WI38 (cell line): ENCODE measurements around the gene DCUN1D2.

Experiments
- H3K4me3 ChIP-seq: 2 replicates; pipeline ENCODE4 v1.5.1; 2011; ENCODE audit warnings: low read depth, mild to moderate bottlenecking, control low read depth, low read length
- TF ChIP-seq, protein P1 (sequence below): IDR thresholded peaks from 2 replicates; pipeline ENCODE4 v1.5.1; 2012; ENCODE audit warnings: low read depth, mild to moderate bottlenecking, control low read depth, low read length

Gene DCUN1D2

DNA sequence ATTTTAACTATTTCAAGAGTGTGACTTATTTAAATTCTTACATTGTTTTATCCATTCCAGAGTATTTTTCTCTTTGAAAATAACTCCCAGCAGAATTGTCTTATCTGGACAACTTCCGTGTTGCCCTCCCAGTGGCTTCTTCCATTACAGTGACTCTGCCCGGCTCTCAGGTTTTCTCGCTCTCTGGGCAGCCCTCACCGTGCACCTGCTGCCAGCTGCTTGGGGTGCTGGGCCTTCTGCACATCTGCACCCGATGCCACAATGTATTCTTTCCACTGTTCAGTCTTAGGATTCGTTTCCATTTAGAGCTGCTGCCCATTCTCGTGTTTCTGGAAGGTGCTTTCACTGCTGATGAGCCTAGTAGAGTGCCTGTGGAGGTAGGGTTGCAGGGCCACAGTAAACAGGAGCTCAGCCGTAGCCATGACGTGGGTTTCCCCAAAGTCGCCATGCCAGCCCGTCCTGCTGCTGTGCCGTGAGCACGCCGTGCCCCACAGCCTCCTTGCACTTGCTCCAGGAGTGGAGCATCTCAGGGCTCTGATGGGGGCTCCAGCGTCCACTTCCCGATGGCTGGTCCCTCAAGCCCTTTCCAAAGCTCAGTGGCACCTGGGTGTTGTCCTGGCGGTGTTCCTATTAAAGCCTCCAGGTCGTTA is 46.1 kb upstream of the DCUN1D2 start:
- H3K4me3 ChIP-seq: no peak overlapping the region
- TF ChIP-seq, protein P1, sequence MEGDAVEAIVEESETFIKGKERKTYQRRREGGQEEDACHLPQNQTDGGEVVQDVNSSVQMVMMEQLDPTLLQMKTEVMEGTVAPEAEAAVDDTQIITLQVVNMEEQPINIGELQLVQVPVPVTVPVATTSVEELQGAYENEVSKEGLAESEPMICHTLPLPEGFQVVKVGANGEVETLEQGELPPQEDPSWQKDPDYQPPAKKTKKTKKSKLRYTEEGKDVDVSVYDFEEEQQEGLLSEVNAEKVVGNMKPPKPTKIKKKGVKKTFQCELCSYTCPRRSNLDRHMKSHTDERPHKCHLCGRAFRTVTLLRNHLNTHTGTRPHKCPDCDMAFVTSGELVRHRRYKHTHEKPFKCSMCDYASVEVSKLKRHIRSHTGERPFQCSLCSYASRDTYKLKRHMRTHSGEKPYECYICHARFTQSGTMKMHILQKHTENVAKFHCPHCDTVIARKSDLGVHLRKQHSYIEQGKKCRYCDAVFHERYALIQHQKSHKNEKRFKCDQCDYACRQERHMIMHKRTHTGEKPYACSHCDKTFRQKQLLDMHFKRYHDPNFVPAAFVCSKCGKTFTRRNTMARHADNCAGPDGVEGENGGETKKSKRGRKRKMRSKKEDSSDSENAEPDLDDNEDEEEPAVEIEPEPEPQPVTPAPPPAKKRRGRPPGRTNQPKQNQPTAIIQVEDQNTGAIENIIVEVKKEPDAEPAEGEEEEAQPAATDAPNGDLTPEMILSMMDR: no peak

DNA sequence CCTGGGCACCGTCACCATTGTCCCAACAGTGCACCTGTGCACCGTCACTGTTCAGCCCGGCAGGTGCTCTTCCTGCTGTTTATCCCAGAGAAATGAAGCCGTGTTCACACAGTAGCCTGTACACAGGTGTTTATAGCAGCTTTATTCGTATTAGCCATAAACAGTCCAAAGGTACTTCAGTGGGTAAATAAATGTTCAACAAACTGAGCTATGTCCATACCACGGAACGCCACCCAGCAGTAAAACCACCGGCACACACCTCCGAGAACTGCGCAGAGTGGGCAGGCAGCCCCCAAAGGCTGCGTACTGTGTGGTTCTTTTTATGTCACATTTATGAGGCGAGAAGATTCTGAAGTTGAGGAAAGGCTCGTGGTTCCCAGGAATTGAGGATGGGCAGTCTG is 44.9 kb upstream of the DCUN1D2 start:
- TF ChIP-seq, protein P1: no peak
- H3K4me3 ChIP-seq: no peak overlapping the region

DNA sequence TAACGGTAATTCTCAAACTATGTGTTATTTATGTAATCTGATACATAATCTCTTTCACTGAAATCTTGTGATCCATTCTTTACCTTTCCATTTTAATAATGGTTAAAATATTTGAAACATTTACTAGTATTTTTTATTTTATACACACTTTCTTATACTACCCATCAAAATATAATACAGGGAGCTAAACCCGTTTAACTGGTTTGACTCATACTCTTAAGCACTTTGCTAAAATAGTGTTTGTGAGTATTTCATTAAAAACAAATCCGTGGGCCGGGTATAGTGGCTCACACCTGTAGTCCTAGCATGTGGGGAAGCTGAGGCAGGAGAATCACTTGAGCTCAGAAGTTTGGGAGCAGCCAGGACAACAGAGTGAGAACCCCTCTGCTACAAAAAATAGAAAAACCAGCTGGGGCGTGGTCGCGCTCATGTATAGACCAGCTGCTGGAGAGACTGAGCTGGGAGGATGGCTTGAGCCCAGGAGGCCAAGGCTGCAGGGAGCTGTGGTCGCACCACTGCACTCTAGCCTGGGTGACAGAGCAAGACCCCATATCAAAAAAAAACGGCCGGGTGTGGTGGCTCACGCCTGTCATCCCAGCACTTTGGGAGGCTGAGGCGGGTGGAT is 43.8 kb upstream of the DCUN1D2 start:
- TF ChIP-seq, protein P1: no peak
- no peak overlapping the region for H3K4me3 ChIP-seq

DNA sequence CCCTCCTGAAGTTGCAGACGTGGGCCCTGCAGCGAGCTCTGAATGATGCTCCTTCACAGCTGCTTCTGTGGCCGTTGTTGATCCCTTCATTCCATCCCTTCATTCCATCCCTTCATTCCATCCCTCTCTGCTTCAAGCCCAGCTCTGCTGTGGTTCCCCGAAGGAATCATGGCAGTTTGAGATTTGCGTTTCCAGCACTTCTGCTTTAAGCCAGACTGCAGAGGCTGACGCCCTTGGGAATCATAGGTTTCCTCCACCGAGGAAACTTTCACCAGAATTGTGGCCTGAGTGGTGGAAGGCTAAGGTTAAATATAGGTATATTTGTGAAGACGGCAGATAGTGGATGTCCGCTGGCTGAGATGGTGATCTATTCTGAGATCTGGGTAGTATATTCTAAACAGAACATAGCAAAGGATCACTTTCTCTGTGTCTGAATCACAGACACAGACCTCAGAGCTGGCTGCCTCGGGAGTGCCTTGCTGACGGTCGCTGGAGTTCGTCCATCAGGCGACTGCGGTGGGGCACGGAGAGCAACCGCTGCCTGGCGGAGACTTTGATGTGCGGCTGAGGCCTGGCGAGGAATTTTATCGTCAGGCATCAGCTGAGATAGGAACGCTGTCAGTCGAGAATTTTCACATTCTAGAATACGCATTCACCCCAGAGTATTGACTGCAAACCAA is 42.8 kb upstream of the DCUN1D2 start:
- TF ChIP-seq, protein P1: no peak

DNA sequence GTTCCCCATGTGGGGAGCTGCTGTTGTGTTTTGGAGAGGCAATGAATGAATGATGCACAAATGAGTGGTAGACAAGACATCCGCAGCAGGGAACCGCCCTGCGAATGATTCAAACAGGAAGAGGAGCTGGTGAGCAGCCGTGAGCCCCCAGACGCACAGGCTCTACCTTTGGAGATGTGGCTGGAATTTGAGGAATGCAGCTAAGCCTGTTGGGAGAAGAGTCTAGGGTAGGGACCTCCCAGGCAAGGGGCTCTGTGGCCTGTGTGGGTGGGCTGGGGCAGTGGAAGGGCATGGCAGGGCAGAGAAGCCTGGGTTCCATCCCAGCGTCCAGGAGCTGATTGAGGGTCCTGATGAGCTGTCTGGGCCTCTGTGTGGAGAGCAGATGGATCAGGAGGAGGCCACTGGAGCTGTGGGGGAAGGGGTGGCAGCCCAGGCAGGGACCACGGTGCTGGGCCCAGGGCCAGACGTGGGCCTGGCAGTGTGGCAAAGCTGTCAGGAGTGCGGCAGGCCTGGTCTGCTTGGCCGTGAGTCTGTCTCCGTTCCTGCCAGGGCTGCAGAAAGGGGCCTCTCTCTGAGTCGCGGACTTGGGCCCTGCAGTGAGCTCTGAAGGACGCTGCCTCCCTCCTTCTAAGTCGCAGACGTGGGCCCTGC is 41.8 kb upstream of the DCUN1D2 start:
- no peak overlapping the region for H3K4me3 ChIP-seq
- TF ChIP-seq, protein P1: no peak

More for the DNA sequence above, 42.8 kb upstream of the DCUN1D2 start:
- no peak overlapping the region for H3K4me3 ChIP-seq

DNA sequence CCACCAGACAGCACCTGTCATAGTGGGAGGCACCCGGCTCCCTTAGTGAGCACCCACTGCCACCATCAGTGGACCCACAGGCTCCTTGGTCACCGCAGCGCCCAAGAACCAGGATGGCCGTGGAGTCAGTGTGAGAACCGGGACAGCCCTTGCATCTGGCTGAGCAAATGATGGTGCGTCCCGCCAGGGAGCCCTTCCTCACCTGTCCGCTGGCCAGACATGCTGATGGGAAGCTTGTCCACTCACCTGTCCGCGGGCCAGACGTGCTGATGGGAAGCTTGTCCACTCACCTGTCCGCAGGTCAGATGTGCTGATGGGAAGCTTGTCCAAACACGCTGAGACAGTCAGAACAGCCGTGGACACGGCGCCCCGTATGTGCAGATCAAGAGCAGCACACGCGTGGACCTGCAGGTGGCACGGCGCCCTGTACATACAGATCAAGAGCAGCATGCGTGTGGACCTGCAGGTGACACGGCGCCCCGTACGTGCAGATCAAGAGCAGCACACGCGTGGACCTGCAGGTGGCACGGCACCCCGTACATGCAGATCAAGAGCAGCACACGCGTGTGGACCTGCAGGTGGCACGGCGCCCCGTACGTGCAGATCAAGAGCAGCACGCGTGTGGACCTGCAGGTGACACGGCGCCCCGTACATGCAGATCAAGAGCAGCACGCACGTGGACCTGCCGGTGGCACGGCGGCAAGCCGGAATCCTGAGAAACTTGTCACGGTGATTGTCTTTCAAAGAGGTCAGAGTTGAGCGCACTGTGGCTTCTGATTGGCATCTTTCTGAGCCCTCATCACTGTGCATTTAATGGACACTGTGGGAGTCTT is 40.7 kb upstream of the DCUN1D2 start:
- TF ChIP-seq, protein P1: no peak
- H3K4me3 ChIP-seq: no peak overlapping the region
